ENCODE data around the gene D2HGDH.

- no peak for TF ChIP-seq JUND (IDR thresholded peaks at IDR 0.05)
- TF ChIP-seq CTCF (IDR thresholded peaks at IDR 0.05 in 2 of 3, conservative IDR thresholded peaks at IDR 0.05 in 1 of 3; ENCODE audit: borderline replicate concordance in 1 of 3, insufficient read depth in 1 of 3, low read depth in 2 of 3, low read length in 2 of 3) = no peak
- no peak for TF ChIP-seq EZH2 (IDR thresholded peaks at IDR 0.05)
- no peak for TF ChIP-seq REST (IDR thresholded peaks at IDR 0.05; ENCODE audit: low read depth)
- TF ChIP-seq ZNF274 (IDR thresholded peaks at IDR 0.05; ENCODE audit: low read depth, low read length) = no peak
- no peak for TF ChIP-seq POLR2A (IDR thresholded peaks at IDR 0.05; ENCODE audit: borderline replicate concordance, extremely low read depth, insufficient read depth, insufficient read length)
- TF ChIP-seq YY1 (IDR thresholded peaks at IDR 0.05; ENCODE audit: extremely low read depth, insufficient replicate concordance, low read depth, low read length) = no peak
- TF ChIP-seq ELF1 (IDR thresholded peaks at IDR 0.05; ENCODE audit: borderline replicate concordance, low read depth) = no peak
- TF ChIP-seq POLR2AphosphoS5 (IDR thresholded peaks at IDR 0.05; ENCODE audit: low read depth, low read length) = no peak
- no peak for TF ChIP-seq TCF7L2 (IDR thresholded peaks at IDR 0.05; ENCODE audit: borderline replicate concordance, extremely low read depth, insufficient read depth, insufficient read length)
- no peak for TF ChIP-seq RAD21 (IDR thresholded peaks at IDR 0.05; ENCODE audit: low read depth)
- no peak for TF ChIP-seq EGR1 (IDR thresholded peaks at IDR 0.05; ENCODE audit: low read depth)
- no peak for TF ChIP-seq ZBTB33 (IDR thresholded peaks at IDR 0.05; ENCODE audit: extremely low read depth, insufficient replicate concordance, low read length)
- no peak for TF ChIP-seq SIN3A (IDR thresholded peaks at IDR 0.05; ENCODE audit: low read depth)
Measured at GRCh38 chr2:241692448-241692847, 42.0 kb upstream of the D2HGDH start.
